ENCODE measurements around the gene FNDC3B. TPM values are rescaled to one million over a fixed set of nuclear protein-coding genes. Genes with fewer than 3 reads are reported as not detected.

FNDC3B gene
- total RNA-seq, 1 donor from 2014 or later, result 29.5 TPM

DNA sequence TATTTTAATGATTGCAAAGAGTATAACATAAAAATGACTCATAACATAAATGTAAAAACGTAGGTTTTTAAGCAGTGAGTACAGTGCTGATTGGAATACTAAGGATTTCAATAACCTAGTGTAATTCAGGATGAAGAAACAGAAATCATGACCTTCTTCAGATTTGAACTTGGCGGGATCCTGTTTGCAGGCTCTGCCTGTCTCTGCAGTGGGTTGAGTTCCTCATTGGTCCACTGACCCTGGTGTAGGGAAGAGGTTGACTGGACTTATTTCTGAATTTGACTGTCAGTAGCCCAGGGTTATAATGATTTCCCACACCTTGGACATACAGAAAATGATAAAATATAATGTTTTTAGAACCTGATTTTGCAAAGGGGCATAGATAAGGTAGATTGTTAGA lies 171.7 kb downstream of the FNDC3B start:
- peaks cover 9% of the 10 kb centered on the region for H3K4me1 ChIP-seq
- no peaks in the 10 kb centered on the region for H3K36me3 ChIP-seq
- no peak for TF ChIP-seq EZH2 (IDR thresholded peaks at IDR 0.05)
- TF ChIP-seq EZH2phosphoT487 (IDR thresholded peaks at IDR 0.05), result no peak
- TF ChIP-seq, protein P1, sequence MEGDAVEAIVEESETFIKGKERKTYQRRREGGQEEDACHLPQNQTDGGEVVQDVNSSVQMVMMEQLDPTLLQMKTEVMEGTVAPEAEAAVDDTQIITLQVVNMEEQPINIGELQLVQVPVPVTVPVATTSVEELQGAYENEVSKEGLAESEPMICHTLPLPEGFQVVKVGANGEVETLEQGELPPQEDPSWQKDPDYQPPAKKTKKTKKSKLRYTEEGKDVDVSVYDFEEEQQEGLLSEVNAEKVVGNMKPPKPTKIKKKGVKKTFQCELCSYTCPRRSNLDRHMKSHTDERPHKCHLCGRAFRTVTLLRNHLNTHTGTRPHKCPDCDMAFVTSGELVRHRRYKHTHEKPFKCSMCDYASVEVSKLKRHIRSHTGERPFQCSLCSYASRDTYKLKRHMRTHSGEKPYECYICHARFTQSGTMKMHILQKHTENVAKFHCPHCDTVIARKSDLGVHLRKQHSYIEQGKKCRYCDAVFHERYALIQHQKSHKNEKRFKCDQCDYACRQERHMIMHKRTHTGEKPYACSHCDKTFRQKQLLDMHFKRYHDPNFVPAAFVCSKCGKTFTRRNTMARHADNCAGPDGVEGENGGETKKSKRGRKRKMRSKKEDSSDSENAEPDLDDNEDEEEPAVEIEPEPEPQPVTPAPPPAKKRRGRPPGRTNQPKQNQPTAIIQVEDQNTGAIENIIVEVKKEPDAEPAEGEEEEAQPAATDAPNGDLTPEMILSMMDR (IDR thresholded peaks at IDR 0.05), result no peak
- Mint-ChIP-seq H3K27me3 (ENCODE audit: insufficient read depth, low read depth) (no peaks in the 10 kb centered on the region), H3K27ac (no peak overlapping the region), H3K36me3 (peaks cover 15% of the 10 kb centered on the region), H3K4me1 (peaks cover 10% of the 10 kb centered on the region), H3K4me3 (no peak overlapping the region), H3K9me3 (peaks cover 2% of the 10 kb centered on the region)
- H3K27ac ChIP-seq, result no peak overlapping the region
- H2AFZ ChIP-seq (replicated peaks), result no peak overlapping the region
- no peak for DNase-seq (ENCODE audit: low spot score)
- no peaks in the 10 kb centered on the region for H3F3A ChIP-seq (ENCODE audit: low read depth)
- H3K9ac ChIP-seq, result no peak overlapping the region
- no peak overlapping the region for H3K4me2 ChIP-seq
- no peak overlapping the region for H3K4me3 ChIP-seq
- peaks cover 20% of the 10 kb centered on the region for H4K20me1 ChIP-seq (ENCODE audit: low read depth)
- H3K79me2 ChIP-seq (ENCODE audit: low read depth), result peaks cover 33% of the 10 kb centered on the region
- no peaks in the 10 kb centered on the region for H3K9me3 ChIP-seq (ENCODE audit: low read depth)
- H3K27me3 ChIP-seq, result no peaks in the 10 kb centered on the region

DNA sequence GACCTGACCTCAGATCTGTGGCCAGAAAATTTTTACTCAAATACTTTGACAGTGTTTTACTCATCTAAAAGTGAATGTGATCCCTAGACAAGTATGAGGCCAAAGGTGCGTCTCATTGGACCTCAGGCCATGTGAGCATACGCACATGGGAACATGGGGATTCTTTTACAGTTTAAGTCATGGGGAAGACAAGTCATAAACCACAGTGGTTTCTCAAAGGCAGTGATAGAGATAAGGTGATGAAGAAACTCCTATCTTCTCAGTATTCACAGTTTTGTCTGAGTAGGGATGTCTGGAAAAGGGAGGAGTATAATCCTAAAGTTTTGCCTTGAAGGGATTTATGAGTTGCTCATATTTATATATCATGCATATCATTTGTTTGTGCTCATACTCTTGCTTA lies 173.8 kb downstream of the FNDC3B start:
- no peaks in the 10 kb centered on the region for H3K27me3 Mint-ChIP-seq (ENCODE audit: insufficient read depth, low read depth)
- Histone ChIP-seq H3K27me3 (no peaks in the 10 kb centered on the region), H3K4me2 (no peak overlapping the region), H3F3A (ENCODE audit: low read depth) (peaks cover under 1% of the 10 kb centered on the region), H3K4me1 (peaks cover 9% of the 10 kb centered on the region), H3K36me3 (no peaks in the 10 kb centered on the region), H3K79me2 (ENCODE audit: low read depth) (peaks cover 25% of the 10 kb centered on the region), H4K20me1 (ENCODE audit: low read depth) (peaks cover 23% of the 10 kb centered on the region), H3K4me3 (no peak overlapping the region), H3K9ac (no peak overlapping the region), H2AFZ (replicated peaks) (no peak overlapping the region), H3K9me3 (ENCODE audit: low read depth) (no peaks in the 10 kb centered on the region), H3K27ac (no peak overlapping the region)
- peaks cover 9% of the 10 kb centered on the region for H3K36me3 Mint-ChIP-seq
- no peak overlapping the region for H3K27ac Mint-ChIP-seq
- no peak for DNase-seq (ENCODE audit: low spot score)
- H3K4me3 Mint-ChIP-seq, result no peak overlapping the region
- H3K9me3 Mint-ChIP-seq, result peaks cover 2% of the 10 kb centered on the region
- TF ChIP-seq, protein P1 (IDR thresholded peaks at IDR 0.05), result no peak
- TF ChIP-seq EZH2phosphoT487 (IDR thresholded peaks at IDR 0.05) (no peak), EZH2 (IDR thresholded peaks at IDR 0.05) (no peak)
- peaks cover 28% of the 10 kb centered on the region for H3K4me1 Mint-ChIP-seq

DNA sequence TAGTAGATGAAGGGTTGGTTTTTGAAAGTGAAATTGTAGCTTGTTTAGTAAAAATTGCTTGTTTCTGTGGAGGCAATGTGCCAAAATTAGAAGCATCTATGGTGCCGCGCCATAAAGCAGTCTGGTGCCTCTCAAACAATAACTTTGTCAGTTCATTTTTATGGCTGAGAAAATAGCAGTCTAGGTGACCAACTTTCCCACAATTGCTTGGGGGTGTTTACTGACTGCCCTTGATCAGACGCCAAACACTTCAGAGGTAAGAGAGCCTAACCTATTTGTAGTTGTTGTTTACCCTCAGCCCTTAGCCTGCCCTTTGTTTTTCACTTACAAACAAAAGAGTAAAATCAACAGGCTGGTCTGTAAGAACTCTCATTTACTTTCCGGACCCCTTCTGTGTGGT lies 174.5 kb downstream of the FNDC3B start:
- no peak overlapping the region for H3K27ac Mint-ChIP-seq
- H3K4me3 Mint-ChIP-seq, result no peak overlapping the region
- H3K9me3 Mint-ChIP-seq, result peaks cover 2% of the 10 kb centered on the region
- H2AFZ ChIP-seq (replicated peaks), result no peak overlapping the region
- H3K36me3 ChIP-seq, result no peaks in the 10 kb centered on the region
- H3F3A ChIP-seq (ENCODE audit: low read depth), result peaks cover 7% of the 10 kb centered on the region
- no peak overlapping the region for H3K4me2 ChIP-seq
- peaks cover 35% of the 10 kb centered on the region for H3K4me1 Mint-ChIP-seq
- H3K9me3 ChIP-seq (ENCODE audit: low read depth), result no peaks in the 10 kb centered on the region
- H3K36me3 Mint-ChIP-seq, result peaks cover 14% of the 10 kb centered on the region
- no peaks in the 10 kb centered on the region for H3K27me3 Mint-ChIP-seq (ENCODE audit: insufficient read depth, low read depth)
- peaks cover 23% of the 10 kb centered on the region for H4K20me1 ChIP-seq (ENCODE audit: low read depth)
- no peak overlapping the region for H3K4me3 ChIP-seq
- peaks cover 4% of the 10 kb centered on the region for H3K4me1 ChIP-seq
- H3K27me3 ChIP-seq, result no peaks in the 10 kb centered on the region
- no peak overlapping the region for H3K27ac ChIP-seq
- TF ChIP-seq EZH2 (IDR thresholded peaks at IDR 0.05) (no peak), EZH2phosphoT487 (IDR thresholded peaks at IDR 0.05) (no peak)
- TF ChIP-seq, protein P1 (IDR thresholded peaks at IDR 0.05), result no peak
- DNase-seq (ENCODE audit: low spot score), result no peak
- H3K79me2 ChIP-seq (ENCODE audit: low read depth), result peaks cover 25% of the 10 kb centered on the region
- H3K9ac ChIP-seq, result no peak overlapping the region

All from neural progenitor cell (in vitro differentiated cells).